Measurements from ENCODE around the gene SPAG16.

The SPAG16 gene

DNA sequence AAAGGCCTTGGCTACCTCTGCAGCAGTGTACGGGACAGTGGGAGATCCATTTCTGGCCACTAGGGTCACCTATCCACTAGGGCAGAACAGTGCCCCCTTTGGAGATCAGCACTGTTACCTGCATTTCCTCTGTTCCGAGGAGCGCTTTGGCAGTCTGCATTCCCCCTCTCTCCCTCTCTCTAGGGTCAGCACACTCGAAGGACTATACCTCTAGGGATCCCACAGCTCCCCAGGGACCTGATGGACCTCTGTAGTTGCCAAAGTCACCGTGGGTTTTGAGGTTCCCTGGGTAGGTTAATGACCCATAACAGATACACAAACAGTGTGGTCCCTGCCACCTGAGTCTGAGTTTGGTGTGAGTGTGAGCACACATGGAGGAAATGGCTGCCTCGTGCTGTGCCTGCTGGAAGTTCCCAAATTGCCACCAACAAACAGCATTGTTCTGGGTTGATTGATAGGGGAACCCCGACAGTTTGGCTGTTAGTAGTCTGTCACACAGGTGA lies 1026.8 kb downstream of the SPAG16 start:
- DNase-seq = no peak

DNA sequence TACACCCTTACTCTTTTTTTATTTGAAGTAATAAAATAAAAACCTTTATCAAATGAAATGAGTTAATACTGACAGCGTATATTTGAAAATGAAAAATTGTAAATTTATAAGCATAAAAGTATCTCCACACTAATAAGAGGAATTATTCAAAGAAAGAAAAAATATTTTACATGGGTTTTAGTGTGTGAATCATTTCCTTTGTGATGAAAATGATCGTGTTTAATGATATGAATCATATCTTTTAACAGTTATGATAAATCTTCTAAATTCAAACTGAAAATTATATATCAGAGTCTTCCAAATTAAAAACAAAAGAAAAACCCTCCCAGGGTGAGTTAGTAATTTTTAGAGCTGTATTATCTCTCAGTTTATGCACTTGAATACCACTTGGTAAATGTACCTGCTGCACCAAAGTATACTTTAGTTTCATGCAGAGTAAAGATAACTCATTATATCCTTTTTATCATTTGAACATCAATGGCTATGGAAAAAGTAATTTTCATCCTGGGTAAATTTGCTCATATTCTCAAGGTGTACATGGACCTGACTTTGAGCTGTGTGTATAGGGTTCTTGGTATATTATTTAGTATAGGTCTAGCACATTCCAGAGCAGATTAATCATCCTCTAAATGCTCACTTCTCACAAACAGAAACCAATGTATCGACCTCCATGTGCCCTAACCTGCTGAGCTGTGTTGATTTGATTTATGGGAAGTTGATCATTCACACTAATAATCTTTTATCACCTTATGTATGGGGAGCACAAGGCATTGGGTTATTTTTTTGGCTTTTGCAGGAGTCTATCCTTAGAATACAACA lies 1027.9 kb downstream of the SPAG16 start:
- no peak for DNase-seq

DNA sequence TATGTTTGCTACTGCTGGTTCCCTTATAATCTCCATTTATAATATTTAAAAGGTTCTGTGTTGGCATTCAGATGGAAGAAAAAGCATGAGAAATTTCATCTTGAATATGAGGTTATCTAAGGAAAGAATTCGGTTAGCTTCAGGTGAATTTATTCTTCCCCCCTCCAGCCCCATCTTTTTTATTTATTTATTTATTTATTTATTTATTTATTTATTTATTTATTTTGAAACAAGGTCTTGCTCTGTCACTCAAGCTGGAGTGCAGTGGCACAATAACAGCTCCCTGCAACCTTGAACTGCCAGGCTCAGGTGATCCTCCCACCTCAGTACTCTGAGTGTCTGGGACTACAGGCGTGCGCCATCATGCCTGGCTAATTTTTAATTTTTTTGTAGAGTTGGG lies 1031.1 kb downstream of the SPAG16 start:
- no peak for DNase-seq

DNA sequence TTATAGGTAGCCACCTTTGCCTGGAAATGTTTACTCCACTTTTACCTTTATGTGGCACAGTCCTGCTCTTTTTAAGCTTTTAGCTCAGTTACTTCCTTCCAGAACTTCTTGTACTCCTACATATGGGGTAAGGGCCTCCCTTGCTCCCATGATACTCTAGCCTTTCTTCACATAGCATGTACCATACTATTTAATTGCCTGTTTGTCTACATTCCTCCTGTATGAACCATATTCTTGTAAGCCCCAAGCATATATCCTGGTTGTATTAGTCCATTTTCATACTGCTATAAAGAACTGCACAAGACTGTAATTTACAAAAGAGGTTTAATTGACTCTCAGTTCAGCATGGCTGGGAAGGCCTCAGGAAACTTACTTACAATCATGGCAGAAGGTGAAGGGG lies 1035.9 kb downstream of the SPAG16 start:
- DNase-seq = no peak

DNA sequence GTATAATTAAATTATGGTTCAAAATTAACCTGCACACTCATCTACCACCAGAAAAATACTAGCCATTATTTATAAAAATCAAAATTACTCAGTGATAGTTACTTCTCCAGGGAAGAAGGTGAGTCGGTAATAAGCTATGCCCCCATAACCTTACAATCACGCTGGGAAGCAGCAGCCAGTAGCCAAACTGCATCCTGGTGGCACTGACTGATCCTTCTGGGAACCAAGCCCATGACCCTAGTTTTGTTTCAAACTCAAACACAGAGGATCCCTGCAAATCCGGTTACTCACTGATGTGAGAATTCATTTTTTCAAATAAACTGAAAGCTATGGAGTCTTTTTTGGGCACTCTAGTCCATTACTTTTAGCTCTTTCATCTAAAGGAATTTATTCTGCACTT lies 1038.4 kb downstream of the SPAG16 start:
- no peak for DNase-seq

DNA sequence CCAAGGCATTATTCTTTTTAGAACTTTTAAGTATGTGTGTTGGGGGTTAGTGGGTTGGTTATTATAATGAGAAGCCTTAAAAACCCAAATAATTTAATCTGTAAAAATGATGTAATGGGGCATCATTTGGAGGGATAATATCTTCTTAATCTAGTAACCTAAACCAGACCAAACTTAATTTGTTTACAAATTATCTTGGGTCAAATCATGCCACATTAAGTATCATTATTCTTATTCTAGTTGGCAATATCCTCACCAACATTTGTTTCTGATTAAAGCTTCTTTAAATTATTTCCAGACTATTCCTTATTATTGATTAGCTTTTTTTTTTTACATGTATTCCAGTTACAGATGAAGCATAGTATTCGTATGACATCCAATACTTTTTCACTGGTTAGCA lies 1041.1 kb downstream of the SPAG16 start:
- DNase-seq = no peak

DNA sequence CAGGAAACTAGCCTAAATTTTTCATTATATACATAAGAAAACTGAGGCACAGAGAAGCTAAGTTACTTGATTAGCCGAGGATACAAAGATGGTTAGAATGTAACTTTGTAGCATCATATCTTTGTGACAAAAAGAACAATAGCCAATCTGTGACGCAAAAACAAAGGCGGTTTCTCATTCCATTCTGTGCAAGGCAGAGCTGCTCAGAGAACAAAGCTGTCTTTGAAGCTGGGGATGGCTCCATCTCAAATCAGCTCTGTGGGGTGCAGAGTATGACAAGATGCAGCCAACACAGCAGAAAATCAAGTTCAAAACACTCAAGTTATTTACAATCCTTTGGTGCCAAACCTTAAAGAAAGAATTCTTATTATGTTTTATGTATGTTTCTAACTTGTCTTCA lies 1044.7 kb downstream of the SPAG16 start:
- no peak for DNase-seq

DNA sequence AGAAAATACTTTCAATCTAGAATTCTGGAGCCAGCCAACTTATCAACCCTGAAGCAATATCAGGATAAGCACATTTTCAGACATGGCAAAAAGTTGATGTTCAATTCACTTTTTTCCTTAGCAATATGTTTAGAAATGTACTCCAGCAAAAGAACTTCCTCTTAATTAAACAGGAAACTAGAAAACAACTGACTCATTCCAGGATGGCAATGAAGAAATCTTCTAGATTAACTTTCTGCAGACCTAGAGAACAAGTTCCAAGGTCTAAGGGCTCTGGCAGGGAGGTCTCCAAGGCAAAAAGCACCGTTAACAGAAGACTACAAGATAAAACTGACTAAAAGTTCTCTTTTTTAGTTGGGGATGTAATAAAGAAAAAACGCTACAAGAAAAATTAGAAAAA lies 1057.4 kb downstream of the SPAG16 start:
- DNase-seq = no peak

DNA sequence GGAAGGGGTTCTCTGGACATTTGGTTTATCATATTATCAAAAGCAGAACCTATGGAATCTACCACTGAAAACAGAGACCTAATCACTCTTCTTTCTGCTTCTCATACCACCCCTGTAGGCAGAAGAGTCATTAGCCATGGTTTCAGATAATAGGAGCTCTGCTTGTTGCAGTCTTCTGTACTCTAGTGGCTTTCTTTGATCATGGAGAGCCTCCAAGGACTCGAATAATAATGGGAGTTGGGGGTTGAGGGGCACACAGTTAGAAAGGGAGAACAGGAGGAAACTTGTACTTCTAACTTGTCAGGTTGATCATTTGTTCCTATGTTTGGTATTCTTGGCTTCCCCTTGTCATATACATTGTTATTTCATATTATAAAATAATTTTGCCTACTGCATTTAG lies 1074.2 kb downstream of the SPAG16 start:
- DNase-seq = no peak

DNA sequence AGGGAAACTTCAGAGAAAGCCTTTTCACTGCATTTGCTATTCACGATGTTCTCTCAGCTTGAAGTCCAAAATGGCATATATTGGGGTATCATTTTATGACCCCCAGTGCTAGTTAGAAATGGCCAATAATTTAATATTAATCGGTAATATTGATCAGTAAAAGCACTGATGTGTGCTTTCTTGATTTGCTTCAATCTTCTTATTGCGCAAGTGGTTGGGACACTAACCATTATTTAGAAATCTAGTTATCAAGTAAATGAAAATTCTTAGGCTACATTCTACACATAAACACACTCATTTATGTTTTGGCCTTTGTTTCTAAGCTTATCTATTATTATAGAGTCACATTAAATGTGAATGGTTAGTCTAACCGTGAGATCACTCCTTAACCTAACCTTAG lies 1076.9 kb downstream of the SPAG16 start:
- no peak for DNase-seq

DNA sequence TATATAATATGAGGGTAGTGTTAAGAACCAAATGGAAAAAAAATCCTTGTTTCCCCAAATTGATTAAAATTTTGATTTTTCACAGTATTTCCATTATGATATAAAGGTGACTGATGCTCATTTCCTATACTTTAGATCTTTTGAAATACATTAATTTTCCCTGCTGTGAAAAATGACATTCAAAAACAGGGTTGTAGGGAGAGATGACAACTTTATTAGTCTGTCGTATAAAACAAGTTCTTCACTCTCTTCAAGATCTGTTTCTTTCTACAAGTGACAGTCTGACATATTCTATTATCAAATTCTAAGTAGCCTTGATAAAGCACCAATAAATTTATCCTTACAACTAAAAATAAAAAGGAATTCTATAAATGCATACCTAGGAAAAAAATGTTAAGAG lies 1081.3 kb downstream of the SPAG16 start:
- DNase-seq = no peak

DNA sequence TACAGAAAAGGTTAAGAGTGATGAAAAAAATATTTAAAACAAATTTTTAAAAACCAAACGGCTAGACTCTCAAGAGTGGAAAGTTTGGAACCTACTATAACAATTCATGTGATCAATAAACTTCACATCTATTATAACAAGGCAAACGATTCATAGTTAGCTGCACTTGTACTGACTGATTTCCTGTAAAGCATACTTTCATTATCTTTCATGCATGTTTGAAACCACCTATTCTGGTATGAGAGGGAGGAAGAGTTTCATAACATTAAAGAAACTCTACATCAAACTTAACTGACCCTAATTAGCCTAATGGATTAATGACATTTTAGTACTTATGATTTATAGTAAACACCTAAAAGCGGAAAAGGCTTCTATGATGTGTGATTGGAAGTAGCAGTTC lies 1082.9 kb downstream of the SPAG16 start:
- DNase-seq = no peak

DNA sequence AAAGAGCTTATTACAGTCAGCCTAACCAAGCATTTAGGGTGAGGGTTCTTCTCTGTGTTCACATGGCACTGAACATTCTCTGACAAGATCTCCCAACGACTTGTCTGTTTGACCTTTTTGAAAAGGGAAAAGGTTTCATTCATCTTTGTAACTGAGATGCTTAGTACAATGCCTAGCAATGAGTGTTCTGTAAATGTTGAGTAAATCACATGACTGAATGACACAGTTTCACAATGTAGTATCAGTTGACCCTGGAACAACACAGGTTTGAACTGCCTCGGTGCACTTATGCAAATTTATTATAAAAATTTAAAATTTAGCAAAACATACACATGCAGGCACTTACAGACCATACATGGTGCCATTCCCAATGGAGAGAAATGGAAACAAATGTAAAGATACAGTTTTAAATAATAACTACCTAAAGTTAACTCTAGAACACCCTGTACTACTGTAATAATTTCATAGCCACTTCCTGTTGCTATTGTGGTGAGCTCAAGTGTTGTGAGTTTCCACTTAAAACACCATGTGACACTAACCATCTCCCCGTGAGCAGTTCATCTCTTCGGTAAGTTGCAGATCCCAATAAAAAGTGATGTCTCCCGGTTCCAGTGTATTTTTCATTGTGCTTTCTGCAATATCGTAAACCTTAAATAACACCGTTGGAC lies 1092.5 kb downstream of the SPAG16 start:
- no peak for DNase-seq

DNA sequence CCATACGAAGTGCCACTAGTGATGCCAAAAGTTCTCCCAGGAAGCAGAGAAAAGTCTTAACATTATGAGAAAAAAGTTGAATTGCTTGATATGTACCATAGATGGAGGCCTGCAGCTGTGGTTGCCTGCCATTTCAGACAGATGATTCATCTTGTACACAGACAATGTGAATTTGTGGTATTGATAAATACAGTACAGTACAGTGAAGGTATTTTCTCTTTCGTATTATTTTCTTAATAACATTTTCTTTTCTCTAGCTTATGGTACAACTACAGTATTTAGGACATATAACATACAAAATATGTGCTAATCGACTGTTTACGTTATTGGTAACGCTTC lies 1093.0 kb downstream of the SPAG16 start:
- DNase-seq = no peak

DNA sequence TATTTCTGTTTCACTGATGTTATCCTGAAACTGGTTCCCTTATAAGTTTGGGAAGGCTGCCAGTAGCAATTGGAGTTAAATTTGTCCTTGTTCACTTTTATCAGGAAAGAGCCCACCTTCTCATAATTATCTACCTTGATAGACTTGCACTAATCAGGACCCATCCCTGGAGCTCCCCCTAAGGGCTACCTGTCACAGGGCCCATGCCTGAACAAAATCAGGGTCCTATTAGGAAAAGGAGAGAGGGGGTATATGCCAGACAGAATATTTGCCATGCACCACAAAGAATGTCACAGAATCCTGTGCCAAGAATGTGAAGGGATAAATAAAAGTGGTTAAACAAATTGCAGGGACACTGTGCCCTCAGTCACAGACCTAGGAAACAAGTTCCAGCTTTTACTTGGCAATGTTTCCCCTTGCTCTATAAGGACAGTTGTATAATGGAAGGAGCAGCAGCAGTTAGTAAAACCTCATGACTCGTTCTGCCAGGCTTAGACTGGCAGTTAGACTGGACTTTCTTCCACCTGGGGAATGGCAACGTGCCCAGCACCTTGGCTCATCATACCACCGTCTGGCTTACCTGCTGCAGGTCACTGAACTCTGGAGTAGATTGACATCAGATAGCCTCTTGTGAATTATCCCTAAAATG lies 1094.3 kb downstream of the SPAG16 start:
- no peak for DNase-seq

DNA sequence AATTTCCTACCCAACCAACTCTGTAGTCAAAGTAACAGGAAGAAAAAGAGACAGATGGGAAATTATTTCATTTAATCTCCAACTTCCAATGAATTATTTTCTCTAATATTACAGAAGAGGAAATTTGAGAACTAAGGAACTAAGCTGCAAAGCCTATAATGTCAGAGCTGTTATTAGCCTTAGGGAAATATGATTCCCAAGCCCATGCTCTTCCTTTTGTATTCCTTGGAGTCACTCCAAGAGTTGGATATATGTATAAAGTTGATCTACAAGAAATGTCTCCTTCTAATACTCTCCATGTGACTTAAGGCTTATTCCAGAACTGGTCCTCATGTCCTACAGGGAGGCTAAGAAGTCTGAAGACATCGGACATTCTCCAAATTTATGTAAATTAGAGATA lies 1095.0 kb downstream of the SPAG16 start:
- no peak for DNase-seq

DNA sequence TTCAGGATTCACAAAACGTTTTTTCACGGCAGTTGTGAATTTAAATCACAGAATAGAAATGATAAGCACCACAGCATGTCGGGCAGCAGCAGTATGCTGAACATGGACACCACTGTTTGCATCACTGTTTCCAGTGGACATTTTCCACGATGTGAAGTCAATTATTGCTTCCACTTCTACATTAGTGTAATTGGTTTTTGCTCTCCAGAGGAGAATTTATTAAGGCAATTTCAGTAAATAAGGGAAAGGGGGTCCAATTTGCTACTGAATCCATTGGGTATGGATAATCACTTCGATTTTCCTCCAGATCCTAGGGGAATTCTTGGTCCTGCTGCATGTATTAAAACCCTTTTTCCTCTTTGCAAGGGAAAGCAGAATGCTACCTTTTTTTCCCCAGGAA lies 1096.4 kb downstream of the SPAG16 start:
- DNase-seq = no peak

DNA sequence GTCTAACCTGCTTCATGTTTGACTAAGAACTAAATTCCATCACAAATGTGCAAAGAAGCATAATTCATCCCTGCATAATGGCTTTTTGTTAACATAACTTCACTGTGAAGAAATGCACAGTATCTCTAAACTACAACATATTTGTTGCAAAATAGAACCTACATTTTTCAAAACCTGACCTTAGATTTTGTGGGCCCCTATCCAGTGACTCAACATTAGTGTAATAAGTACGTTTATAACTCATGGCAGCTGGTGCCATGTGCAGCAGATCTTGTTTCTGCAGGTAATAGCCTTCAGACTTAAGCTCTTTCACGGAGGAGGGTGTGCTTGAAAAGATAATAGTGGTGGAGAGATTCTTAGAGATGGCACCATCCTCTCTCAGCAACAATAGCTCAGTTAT lies 1098.0 kb downstream of the SPAG16 start:
- DNase-seq = no peak

DNA sequence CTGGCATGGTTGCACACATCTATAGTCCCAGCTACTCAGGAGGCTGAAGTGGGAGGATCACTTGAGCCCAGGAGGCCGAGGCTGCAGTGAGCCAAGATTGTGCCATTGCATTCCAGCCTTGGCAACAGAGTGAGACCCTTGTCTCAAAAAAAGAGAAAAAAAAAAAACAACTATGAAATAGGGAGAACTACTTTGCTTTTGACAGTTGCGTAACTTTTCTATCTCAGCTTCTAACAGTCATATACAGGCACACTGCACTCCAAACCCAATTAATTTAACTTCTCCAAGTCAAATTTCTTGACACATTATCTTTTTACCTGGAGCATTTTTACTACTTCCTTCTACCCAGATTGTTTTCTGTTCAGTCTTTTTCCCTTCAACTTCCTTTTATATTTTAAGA lies 1102.5 kb downstream of the SPAG16 start:
- DNase-seq = no peak

DNA sequence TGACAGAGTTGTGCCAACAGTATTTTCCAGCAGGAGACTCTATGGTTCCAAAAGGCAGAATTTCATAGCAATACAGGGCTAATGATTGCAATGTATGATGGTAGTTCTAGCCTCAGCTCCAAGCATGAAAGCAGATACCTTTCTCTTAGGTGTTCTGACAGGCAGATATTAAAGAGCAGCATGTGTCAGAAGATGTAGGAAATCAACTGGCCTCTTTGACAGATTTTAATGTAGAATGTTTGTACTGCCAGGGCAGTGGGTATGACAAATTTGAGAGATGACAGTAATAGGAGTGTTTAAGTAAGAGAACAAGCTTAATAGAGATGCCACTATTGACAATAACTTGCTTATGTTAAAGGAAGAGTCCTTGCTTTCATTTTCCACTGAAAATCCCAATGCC lies 1105.1 kb downstream of the SPAG16 start:
- DNase-seq = no peak

DNA sequence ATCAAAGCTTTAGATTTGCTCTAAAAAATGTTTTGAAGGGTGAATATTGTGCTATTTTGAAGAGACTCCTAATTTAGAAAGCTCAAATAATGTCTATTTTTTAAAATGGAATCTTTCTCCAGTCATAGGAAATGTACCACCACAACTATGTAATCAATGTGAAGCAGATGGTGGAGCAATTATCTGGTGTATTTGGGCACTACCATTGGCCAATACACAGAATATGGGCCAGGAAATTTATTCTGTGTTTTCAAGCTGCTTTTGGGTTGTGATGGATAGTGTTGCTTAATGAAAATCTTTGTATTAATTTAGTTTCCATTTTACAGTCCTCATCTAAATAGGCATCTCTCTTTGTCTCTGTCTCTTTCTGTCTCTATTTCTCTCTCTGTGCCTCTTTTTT lies 1109.5 kb downstream of the SPAG16 start:
- DNase-seq = no peak

DNA sequence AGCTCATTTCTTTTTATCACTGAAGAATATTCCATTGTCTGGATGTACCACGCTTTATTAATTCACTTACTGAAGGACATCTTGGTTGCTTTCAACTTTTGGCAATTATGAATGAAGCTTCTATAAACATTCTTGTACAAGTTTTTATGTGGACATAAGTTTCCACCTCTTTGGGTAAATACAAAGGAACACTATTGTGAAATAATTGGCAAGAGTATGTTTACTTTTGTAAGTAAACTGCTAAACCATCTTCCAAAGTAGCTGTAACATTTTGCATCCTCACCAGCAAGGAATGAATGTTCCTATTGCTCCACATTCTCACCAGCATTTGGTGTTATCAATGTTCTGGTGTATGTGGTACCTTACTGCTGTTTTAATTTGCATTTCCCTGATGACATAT lies 1110.8 kb downstream of the SPAG16 start:
- no peak for DNase-seq

DNA sequence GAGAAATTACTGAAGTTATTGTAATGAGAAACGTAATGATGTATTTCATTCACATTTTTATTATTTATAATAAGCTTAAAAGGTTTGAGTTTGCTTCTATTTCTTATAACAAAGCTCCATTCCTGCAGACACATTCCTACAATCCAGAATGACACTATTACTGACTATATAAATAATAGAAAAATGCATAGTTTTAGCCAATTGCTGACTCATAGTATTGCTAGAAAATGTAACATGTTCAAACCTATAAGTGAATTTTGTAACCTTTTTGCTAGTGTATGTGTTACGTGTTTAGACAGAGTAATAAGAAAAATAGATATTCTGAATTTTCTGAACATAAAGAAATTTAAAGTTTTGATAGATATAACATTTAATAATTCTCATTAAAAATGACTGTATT lies 1117.3 kb downstream of the SPAG16 start:
- DNase-seq = no peak

DNA sequence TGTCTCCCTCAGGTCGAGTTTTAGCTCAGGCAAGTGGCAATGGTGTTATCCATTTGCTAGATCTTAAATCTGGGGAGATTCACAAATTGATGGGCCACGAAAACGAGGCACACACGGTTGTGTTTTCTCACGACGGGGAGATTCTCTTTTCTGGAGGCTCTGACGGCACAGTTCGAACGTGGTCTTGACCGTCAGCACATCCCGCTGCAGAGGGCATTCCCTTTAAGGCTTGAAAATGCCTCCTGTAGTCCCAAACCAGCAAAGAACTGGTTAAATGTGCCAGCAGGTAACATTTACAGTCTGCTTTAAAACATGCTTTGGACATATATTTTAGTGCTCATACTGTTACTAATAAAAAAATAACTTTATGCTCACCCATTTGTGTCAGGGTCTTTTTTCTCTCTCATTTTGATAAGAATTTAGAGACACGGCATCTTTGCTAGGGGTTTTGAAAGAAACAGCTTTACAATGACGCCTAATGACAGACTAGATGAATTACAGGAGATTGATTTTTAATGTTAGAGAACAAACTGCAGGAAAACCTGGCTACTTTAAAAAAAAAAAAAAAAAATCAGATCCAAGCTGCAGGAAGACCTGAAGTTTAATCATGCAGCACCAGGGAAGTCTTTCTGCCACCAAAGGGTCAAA lies 1126.0 kb downstream of the SPAG16 start:
- no peak for DNase-seq
